HEK293 (cell line): ENCODE results near the gene MBNL2.

Source experiments
- ZBTB49 ChIP-seq: fragments of 450-650 bp; formaldehyde crosslinking; IDR thresholded peaks from 2 replicates; pipeline ENCODE4 v1.5.1; 2016; ENCODE audit warnings: missing biosample characterization, missing genetic modification characterization, low read depth
- ZFP37 ChIP-seq: fragments of 450-650 bp; formaldehyde crosslinking; IDR thresholded peaks from 2 replicates; pipeline ENCODE4 v1.5.1; 2016; ENCODE audit warnings: missing biosample characterization, missing genetic modification characterization
- ZNF274 ChIP-seq, 2 experiments: fragments of 200-500 bp in 1 of 2; fragments of 450-650 bp in 1 of 2; sonication (Bioruptor generic) in 1 of 2; formaldehyde crosslinking in 1 of 2; IDR thresholded peaks; 2 replicates each; pipeline versions ENCODE4 v1.5.1 to v1.6.1; 2014 to 2016; ENCODE audit warnings: borderline replicate concordance in 1 of 2, inconsistent platforms in 1 of 2, low read length in 1 of 2, missing biosample characterization in 1 of 2, missing genetic modification characterization in 1 of 2
- ZNF580 ChIP-seq: fragments of 450-650 bp; formaldehyde crosslinking; IDR thresholded peaks from 2 replicates; pipeline ENCODE4 v1.5.1; 2016; ENCODE audit warnings: missing biosample characterization, missing genetic modification characterization
- ZNF624 ChIP-seq: fragments of 450-650 bp; formaldehyde crosslinking; IDR thresholded peaks from 2 replicates; pipeline ENCODE4 v1.5.1; 2017; ENCODE audit warnings: missing biosample characterization, missing genetic modification characterization
- TF ChIP-seq, protein P1 (sequence below): sonication (generic); formaldehyde crosslinking; IDR thresholded peaks from 2 replicates; pipeline ENCODE4 v1.8.1; 2022; ENCODE audit warnings: mild to moderate bottlenecking, moderate library complexity, missing genetic modification reagents

GRCh38 chr13:97413694-97414093, 191.6 kb downstream of the MBNL2 start:
- TF ChIP-seq ZBTB49 (no peak), ZNF580 (tag by site-specific recombination) (no peak), ZFP37 (tag by site-specific recombination) (no peak), ZNF274 (IDR thresholded peaks at IDR 0.05; ENCODE audit: low read length) (no peak), ZNF274 (tag by site-specific recombination; IDR thresholded peaks at IDR 0.05; ENCODE audit: borderline replicate concordance) (no peak), ZNF624 (no peak)
- TF ChIP-seq, protein P1, sequence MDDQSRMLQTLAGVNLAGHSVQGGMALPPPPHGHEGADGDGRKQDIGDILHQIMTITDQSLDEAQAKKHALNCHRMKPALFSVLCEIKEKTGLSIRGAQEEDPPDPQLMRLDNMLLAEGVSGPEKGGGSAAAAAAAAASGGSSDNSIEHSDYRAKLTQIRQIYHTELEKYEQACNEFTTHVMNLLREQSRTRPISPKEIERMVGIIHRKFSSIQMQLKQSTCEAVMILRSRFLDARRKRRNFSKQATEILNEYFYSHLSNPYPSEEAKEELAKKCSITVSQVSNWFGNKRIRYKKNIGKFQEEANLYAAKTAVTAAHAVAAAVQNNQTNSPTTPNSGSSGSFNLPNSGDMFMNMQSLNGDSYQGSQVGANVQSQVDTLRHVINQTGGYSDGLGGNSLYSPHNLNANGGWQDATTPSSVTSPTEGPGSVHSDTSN (CRISPR knock-in tag) = no peak
